ENCODE results near the gene S100A5. TPM values are rescaled to one million over a fixed set of nuclear protein-coding genes. Genes with fewer than 3 reads are reported as not detected.

The S100A5 gene
- total and polyA plus RNA-seq, 9 of the 15 experiments (the other 6 are each of a cell fraction or from before 2014, with no cell fraction given): 0.56 to 1.4 (median 0.64) TPM; not detected in 5

DNA sequence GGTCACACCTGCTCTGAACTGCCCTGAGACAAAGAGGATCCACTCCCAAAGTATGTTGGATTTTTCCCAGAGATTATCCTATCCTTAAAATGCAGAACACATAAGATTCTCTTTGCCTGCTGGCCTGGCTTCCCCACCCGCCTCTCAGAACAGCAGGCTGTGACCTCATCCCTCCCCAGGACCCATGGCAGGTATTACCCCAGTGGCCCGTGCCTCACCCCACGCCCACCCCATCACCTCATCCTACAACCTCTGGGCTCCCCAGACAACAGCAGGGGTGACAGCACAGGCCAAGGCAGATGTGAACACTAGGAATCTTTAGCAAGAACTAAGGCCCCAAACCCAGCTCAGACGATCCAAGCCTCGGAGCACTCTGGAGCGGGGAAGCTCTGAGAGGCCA lies 45.2 kb downstream of the S100A5 start (continued):
- TF ChIP-seq, protein P1, sequence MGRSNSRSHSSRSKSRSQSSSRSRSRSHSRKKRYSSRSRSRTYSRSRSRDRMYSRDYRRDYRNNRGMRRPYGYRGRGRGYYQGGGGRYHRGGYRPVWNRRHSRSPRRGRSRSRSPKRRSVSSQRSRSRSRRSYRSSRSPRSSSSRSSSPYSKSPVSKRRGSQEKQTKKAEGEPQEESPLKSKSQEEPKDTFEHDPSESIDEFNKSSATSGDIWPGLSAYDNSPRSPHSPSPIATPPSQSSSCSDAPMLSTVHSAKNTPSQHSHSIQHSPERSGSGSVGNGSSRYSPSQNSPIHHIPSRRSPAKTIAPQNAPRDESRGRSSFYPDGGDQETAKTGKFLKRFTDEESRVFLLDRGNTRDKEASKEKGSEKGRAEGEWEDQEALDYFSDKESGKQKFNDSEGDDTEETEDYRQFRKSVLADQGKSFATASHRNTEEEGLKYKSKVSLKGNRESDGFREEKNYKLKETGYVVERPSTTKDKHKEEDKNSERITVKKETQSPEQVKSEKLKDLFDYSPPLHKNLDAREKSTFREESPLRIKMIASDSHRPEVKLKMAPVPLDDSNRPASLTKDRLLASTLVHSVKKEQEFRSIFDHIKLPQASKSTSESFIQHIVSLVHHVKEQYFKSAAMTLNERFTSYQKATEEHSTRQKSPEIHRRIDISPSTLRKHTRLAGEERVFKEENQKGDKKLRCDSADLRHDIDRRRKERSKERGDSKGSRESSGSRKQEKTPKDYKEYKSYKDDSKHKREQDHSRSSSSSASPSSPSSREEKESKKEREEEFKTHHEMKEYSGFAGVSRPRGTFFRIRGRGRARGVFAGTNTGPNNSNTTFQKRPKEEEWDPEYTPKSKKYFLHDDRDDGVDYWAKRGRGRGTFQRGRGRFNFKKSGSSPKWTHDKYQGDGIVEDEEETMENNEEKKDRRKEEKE (IDR thresholded peaks at IDR 0.05; ENCODE audit: borderline replicate concordance in 1 of 2, control insufficient read depth in 1 of 2, low read depth in 2 of 2, low read length in 1 of 2): no peak

DNA sequence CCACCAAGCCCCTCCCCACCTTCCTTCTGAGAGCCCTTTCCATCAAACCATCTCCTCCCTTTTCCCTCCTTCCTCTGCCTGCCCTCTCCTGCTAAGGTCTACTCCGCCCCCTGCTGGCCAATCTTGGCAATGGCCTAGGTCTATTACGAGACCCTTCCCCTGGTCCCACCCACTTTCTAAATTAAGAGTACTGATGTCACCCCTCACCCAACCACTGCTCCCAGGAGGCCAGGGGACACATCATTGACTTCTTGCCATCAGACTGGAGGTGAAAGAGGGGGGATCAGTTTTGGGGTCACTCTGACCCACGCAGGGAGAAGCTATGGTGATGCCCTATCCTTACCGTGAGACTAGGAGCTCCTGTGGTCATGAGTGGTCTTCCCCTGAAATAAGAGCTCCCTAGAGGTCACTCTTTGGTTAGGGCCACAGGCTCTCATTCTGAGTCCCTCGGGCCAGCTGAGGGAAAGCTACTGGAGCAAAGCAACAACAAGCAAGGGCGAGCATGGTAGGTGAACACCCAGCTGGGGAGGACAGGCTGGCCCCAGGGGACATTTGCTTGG lies 45.7 kb downstream of the S100A5 start:
- CTCF ChIA-PET (ENCODE audit: low intra/inter-chr PET ratio): interaction anchor here (0.5 to 3.8 kb wide), 6 partner anchors 62 to 834 kb away, joined by 3 to 48 read pairs (median 9); partner anchors contain the start of gene PGLYRP3
- Histone ChIP-seq H3K4me1 (replicated peaks in 1 of 2; ENCODE audit: control insufficient read depth in 2 of 2, insufficient read depth in 2 of 2, low read length in 2 of 2) (no peaks in the 10 kb centered on the region), H3K9me3 (replicated peaks; ENCODE audit: control insufficient read depth, insufficient read depth, low read depth, low read length) (no peaks in the 10 kb centered on the region), H2AFZ (ENCODE audit: low read depth, low read length) (no peak overlapping the region), H3K4me2 (ENCODE audit: insufficient read depth, low read length) (no peak overlapping the region), H3K36me3 (ENCODE audit: control insufficient read depth, insufficient read depth, low read length) (no peaks in the 10 kb centered on the region), H4K20me1 (replicated peaks; ENCODE audit: control insufficient read depth, insufficient read depth, low read length) (peaks cover 7% of the 10 kb centered on the region; the same call in 1 of the 2 replicates), H3K79me2 (ENCODE audit: control insufficient read depth, insufficient read depth, low read length) (no peaks in the 10 kb centered on the region), H3K4me3 (no peak overlapping the region), H3K9ac (ENCODE audit: insufficient read depth in 1 of 2, low read depth in 2 of 2, low read length in 2 of 2) (no peak overlapping the region), H3K27me3 (ENCODE audit: control insufficient read depth in 2 of 2, insufficient read depth in 2 of 2, low read length in 2 of 2) (peaks cover 11 to 21% of the 10 kb centered on the region in 2 experiments; a peak in 4 of 5 replicates), H3K9me1 (ENCODE audit: control insufficient read depth, insufficient read depth, low read length) (no peaks in the 10 kb centered on the region), H3K27ac (ENCODE audit: extremely low read depth, low read depth, low read length) (no peak overlapping the region)
- ATAC-seq: peak; percentile 96
- in situ Hi-C loops (cut with MboI): no loop called here
- peak; percentile 75 to 82 (median 79) for DNase-seq (ENCODE audit: extremely low read depth in 1 of 4, low spot score in 3 of 4)
- peak; percentile 87 for FAIRE-seq
- POLR2A ChIA-PET: interaction anchor here (0.5 to 2.2 kb wide), 5 partner anchors 100 to 496 kb away, joined by 3 to 9 read pairs (median 4); no protein-coding TSS in a partner anchor
- BruUV-seq (replicated peaks): no TSS peak
- WGBS (ENCODE audit: insufficient coverage, low coverage, missing lambda C conversion rate): 15% methylated on average over 6 of the region's 6 CpGs
- intact Hi-C loops (cut with micrococcal nuclease): loop anchor here (1.0 to 2.0 kb wide), 3 partner anchors 66 to 140 kb away; no protein-coding TSS in a partner anchor
- TF ChIP-seq STAG1 (CRISPR knock-in tag; IDR thresholded peaks at IDR 0.05; ENCODE audit: borderline replicate concordance) (peak; percentile 94), ETS2 (tag; IDR thresholded peaks at IDR 0.05; ENCODE audit: borderline replicate concordance, poor library complexity, severe bottlenecking) (no peak), MEF2A (IDR thresholded peaks at IDR 0.05; ENCODE audit: control insufficient read depth, low read depth, low read length) (peak; percentile 62; the same call in 1 of the 2 replicates), JUND (IDR thresholded peaks at IDR 0.05; ENCODE audit: borderline replicate concordance, low read depth, low read length) (0 out of 2 replicates have a peak, but pooled peaks have one; percentile 37), JUND (tag; IDR thresholded peaks at IDR 0.05; ENCODE audit: borderline replicate concordance, low read depth, low read length) (no peak), HDGF (IDR thresholded peaks at IDR 0.05) (0 out of 2 replicates have a peak, but pooled peaks have one; percentile 48)
- TF ChIP-seq, protein P2, sequence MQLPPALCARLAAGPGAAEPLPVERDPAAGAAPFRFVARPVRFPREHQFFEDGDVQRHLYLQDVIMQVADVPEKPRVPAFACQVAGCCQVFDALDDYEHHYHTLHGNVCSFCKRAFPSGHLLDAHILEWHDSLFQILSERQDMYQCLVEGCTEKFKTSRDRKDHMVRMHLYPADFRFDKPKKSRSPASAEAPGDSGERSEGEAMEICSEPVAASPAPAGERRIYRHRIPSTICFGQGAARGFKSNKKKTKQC (CRISPR knock-in tag; IDR thresholded peaks at IDR 0.05): no peak
- TF ChIP-seq, protein P3, sequence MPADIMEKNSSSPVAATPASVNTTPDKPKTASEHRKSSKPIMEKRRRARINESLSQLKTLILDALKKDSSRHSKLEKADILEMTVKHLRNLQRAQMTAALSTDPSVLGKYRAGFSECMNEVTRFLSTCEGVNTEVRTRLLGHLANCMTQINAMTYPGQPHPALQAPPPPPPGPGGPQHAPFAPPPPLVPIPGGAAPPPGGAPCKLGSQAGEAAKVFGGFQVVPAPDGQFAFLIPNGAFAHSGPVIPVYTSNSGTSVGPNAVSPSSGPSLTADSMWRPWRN (IDR thresholded peaks at IDR 0.05; ENCODE audit: low read depth): no peak
- TF ChIP-seq, protein P4, sequence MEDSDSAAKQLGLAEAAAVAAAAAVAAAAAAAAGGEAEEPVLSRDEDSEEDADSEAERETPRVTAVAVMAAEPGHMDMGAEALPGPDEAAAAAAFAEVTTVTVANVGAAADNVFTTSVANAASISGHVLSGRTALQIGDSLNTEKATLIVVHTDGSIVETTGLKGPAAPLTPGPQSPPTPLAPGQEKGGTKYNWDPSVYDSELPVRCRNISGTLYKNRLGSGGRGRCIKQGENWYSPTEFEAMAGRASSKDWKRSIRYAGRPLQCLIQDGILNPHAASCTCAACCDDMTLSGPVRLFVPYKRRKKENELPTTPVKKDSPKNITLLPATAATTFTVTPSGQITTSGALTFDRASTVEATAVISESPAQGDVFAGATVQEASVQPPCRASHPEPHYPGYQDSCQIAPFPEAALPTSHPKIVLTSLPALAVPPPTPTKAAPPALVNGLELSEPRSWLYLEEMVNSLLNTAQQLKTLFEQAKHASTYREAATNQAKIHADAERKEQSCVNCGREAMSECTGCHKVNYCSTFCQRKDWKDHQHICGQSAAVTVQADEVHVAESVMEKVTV (CRISPR knock-in tag; IDR thresholded peaks at IDR 0.05): peak; percentile 86

Data from K562 (cell line).